Kidney (tissue), 14 donors: ENCODE measurements around the gene PABPN1. TPM values are rescaled to one million over a fixed set of nuclear protein-coding genes. Genes with fewer than 3 reads are reported as not detected.
A peak's percentile ranks its signal among the peaks of the same experiment; 100 is the strongest.

Source experiments
- DNase-seq, 5 donors: peaks; one replicate each; pipeline ENCODE4 v3.0.0-alpha.2; 2013 to 2020
- FAIRE-seq: peaks from 2 replicates; lab custom pipeline; 2012; peaks lifted over from hg19 to GRCh38; lab: Jason Lieb, UNC
- H3K27ac ChIP-seq, 2 donors: one replicate each; pipeline ENCODE4 v1.7.0; 2013; ENCODE audit warnings: low read depth in 2 of 2, low read length in 2 of 2, inconsistent platforms in 1 of 2
- H3K27me3 ChIP-seq: one replicate; pipeline ENCODE4 v1.7.1; 2013; ENCODE audit warnings: low read length, inconsistent platforms; ENCODE audit not compliant: control insufficient read depth, insufficient read depth
- H3K36me3 ChIP-seq, 3 donors: one replicate each; pipeline versions ENCODE4 v1.7.0 to v1.7.1; 2013; ENCODE audit warnings: low read length in 3 of 3, control low read depth in 1 of 3, inconsistent platforms in 1 of 3; ENCODE audit not compliant: insufficient read depth in 3 of 3, control insufficient read depth in 2 of 3
- H3K4me1 ChIP-seq, 3 donors: one replicate each; pipeline versions ENCODE4 v1.7.0 to v1.7.1; 2013; ENCODE audit warnings: low read length in 3 of 3, inconsistent platforms in 1 of 3, low read depth in 1 of 3; ENCODE audit not compliant: control insufficient read depth in 2 of 3, insufficient read depth in 2 of 3
- H3K4me3 ChIP-seq, 3 donors: one replicate each; pipeline versions ENCODE4 v1.7.0 to v1.8.1; 2013; ENCODE audit warnings: low read length in 3 of 3, control low read depth in 1 of 3, inconsistent platforms in 1 of 3
- H3K9ac ChIP-seq, 3 donors: one replicate each; pipeline versions ENCODE4 v1.7.0 to v1.7.1; 2013; ENCODE audit warnings: low read length in 3 of 3, control low read depth in 1 of 3, inconsistent platforms in 1 of 3
- H3K9me3 ChIP-seq, 3 donors: one replicate each; pipeline versions ENCODE4 v1.7.0 to v1.7.1; 2013; ENCODE audit warnings: low read length in 3 of 3, control low read depth in 1 of 3, inconsistent platforms in 1 of 3; ENCODE audit not compliant: control insufficient read depth in 2 of 3, insufficient read depth in 1 of 3
- intact Hi-C: fragments of 100-400 bp; cut with DNase I; formaldehyde crosslinking; loops from one replicate; pipeline ENCODE4 v1.11.1; 2022
- polyA plus RNA-seq: library from polyadenylated mRNA; stranded (reverse); fragments of 350-450 nt; fragmentation: Illumina TruSeq; extraction: RNeasy Lipid Tissue Mini Kit (QIAGEN cat#74804); gene quantifications from one replicate; pipeline ENCODE4 v1.2.3, GENCODE V29; 2014; ENCODE audit warnings: low read depth, low replicate concordance; ENCODE audit not compliant: insufficient read depth
- total RNA-seq: library from RNA; stranded (reverse); fragmentation: NEBNext Ultra II Directional; extraction: Animal tissue kit (Norgen Biotek cat#: 25700); gene quantifications from one replicate; pipeline ENCODE4 v1.2.1, GENCODE V29; 2021
- TF ChIP-seq, protein P1 (sequence below): IDR thresholded peaks from 3 replicates; pipeline ENCODE4 v1.5.1; 2012; ENCODE audit warnings: mild to moderate bottlenecking, moderate library complexity, borderline replicate concordance; ENCODE audit not compliant: insufficient read depth; ENCODE audit errors: extremely low read depth
- donor health status: control.
- donor health status: control.
- donor health status: control.
- donor health status: control.
- donor health status: control.
- donor health status: DM: yes; HTN: yes; CAD: no.
- donor health status: Normal renal cell carcinoma (clear cell type).

PABPN1 gene
- total and polyA plus RNA-seq, 2 donors from 2014 or later = 140 to 145 TPM

GRCh38 chr14:23352506-23353432 lies 31.5 kb downstream of the PABPN1 start, which contains the start of gene SLC22A17:
SLC22A17 (minus strand) TSS chr14:23352887.
- Histone ChIP-seq H3K4me3 (peak within 1 kb of the TSS; percentile 44 to 73 (median 66)), H3K4me1 (peaks cover 0 to 7% (median 0%) of the 10 kb centered on the region in 3 donors), H3K9ac (peak within 1 kb of the TSS; percentile 20 to 68 (median 39)), H3K27ac (no peak within 1 kb of the TSS), H3K27me3 (no peaks in the 10 kb centered on the region), H3K36me3 (no peaks in the 10 kb centered on the region), H3K9me3 (no peaks in the 10 kb centered on the region)
- DNase-seq (peak; percentile 89 to 97 (median 93)), FAIRE-seq (no peak)
- TF ChIP-seq, protein P1, sequence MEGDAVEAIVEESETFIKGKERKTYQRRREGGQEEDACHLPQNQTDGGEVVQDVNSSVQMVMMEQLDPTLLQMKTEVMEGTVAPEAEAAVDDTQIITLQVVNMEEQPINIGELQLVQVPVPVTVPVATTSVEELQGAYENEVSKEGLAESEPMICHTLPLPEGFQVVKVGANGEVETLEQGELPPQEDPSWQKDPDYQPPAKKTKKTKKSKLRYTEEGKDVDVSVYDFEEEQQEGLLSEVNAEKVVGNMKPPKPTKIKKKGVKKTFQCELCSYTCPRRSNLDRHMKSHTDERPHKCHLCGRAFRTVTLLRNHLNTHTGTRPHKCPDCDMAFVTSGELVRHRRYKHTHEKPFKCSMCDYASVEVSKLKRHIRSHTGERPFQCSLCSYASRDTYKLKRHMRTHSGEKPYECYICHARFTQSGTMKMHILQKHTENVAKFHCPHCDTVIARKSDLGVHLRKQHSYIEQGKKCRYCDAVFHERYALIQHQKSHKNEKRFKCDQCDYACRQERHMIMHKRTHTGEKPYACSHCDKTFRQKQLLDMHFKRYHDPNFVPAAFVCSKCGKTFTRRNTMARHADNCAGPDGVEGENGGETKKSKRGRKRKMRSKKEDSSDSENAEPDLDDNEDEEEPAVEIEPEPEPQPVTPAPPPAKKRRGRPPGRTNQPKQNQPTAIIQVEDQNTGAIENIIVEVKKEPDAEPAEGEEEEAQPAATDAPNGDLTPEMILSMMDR = no peak
- intact Hi-C loops = no loop called here

DNA sequence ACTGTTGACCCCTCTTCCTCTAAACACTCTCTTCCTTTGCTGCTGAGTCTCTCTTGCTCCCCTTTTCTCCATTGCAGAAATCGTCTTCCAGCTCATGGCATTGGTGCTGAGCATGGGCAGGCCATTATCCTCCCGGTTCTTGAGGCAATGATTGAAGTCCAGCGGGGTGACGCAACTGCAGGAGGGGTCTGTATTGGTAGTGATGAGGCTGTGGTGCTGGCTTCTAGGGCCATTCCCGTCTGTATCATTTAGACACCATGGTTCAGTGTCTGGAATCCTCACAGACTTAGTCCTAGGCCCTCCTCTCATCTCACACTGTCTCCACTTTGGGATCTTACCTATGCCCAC lies 32.1 kb downstream of the PABPN1 start:
- TF ChIP-seq, protein P1 = no peak
- Histone ChIP-seq H3K9ac (peak overlapping the region in 2 of 3 donors; percentile 39 to 68), H3K36me3 (peaks cover 0 to 2% (median 0%) of the 10 kb centered on the region in 3 donors), H3K4me3 (no peak overlapping the region), H3K27me3 (no peaks in the 10 kb centered on the region), H3K9me3 (no peaks in the 10 kb centered on the region), H3K27ac (no peak overlapping the region), H3K4me1 (peaks cover 0 to 7% (median 0%) of the 10 kb centered on the region in 3 donors)
- FAIRE-seq = no peak
- DNase-seq = no peak
- intact Hi-C loops = no loop called here

DNA sequence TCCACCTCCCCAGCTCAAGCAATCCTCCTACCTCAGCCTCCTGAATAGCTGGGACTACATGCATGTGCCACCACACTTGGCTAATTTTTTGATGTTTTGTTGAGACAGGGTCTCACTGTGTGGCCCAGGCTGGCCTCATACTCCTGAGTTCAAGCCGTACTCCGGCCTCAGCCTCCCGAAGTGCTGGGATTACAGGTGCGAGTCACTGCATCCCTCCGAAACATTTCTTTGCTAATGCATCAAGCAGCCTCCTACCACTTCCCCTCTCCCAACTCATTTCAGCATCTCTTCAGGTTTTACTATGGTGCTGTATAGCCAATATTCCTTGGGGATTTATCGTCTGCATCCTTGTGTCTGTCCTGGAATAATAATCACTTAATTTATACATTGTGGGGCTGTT lies 33.7 kb downstream of the PABPN1 start:
- Histone ChIP-seq H3K4me3 (no peak overlapping the region), H3K9me3 (no peaks in the 10 kb centered on the region), H3K36me3 (peaks cover 0 to 2% (median 0%) of the 10 kb centered on the region in 3 donors), H3K27ac (no peak overlapping the region), H3K27me3 (no peaks in the 10 kb centered on the region), H3K4me1 (peaks cover 0 to 7% (median 0%) of the 10 kb centered on the region in 3 donors), H3K9ac (no peak overlapping the region)
- no peak for DNase-seq
- TF ChIP-seq, protein P1 = no peak
- FAIRE-seq = no peak
- intact Hi-C loops = no loop called here
